Right renal cortex interstitium (tissue), 3 donors: Measurements from ENCODE around the gene NDFIP1. TPM values are rescaled to one million over a fixed set of nuclear protein-coding genes. Genes with fewer than 3 reads are reported as not detected.

Experiments
- DNase-seq, 3 donors: peaks; one replicate each; pipeline ENCODE4 v3.0.0-alpha.2; 2013; ENCODE audit warnings: low read depth in 3 of 3, low spot score in 2 of 3
- polyA plus RNA-seq, 3 donors: library from polyadenylated mRNA; unstranded; fragments of 120-200 nt; gene quantifications; one replicate each; pipeline ENCODE4 v1.2.1, GENCODE V29; 2013; ENCODE audit not compliant: insufficient read length in 3 of 3

NDFIP1 gene
- polyA plus RNA-seq, 3 donors: 135 to 146 (median 142) TPM

DNA sequence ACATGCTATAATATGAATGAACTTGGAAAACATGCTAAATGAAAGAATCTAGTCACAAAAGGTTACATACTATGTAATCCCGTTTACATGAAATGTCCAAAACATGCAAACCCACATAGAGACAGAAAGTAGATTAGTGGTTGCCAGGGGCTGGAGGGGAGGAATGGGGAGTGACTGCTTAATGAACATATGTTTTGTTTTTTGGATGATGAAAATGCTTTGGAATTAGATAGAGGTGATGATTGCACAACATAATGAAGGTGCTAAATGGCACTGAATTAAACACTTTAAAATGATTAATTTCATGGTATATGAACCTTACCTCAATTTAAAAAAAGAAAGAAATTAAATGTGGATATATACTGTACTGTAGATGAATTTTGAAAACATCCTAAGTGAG, 17.6 kb upstream of the NDFIP1 start:
- no peak for DNase-seq

DNA sequence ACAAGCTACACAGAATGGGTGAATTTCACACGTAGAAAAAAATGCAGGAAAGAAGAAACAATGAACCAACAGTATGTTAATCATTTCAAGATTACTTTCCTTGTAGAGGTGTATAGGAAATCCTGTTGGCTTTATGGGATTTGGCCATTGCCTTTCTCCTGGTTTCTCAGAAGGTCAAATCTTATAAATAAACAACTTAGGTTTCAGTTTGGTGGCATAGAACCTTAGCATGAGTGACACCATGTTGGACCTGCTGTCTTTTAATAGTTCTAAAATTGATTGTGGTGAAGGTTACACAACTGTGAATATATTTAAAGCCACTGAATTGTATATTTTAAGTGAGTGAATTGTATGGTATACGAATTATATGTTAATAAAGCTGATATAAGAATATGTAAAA, 16.7 kb upstream of the NDFIP1 start:
- DNase-seq: no peak

DNA sequence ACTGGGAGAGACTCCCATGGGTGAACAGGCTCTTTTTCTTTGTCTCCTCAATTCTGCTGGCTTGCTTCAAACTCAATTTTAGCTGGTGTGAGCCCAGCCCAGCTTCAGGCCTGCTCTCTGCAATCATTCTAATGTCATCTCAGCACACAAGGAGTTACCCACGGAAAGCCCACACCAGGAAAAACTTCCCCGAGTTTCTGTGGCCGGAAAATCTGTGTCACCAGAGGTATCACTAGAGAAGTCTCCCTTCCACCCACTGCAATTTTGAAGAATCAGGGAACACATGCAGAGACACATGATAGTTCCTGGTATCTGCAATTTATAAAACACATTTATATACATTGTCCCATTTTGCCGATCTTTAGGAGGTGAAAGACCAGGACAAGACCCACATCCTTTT, 13.5 kb upstream of the NDFIP1 start:
- DNase-seq: no peak

DNA sequence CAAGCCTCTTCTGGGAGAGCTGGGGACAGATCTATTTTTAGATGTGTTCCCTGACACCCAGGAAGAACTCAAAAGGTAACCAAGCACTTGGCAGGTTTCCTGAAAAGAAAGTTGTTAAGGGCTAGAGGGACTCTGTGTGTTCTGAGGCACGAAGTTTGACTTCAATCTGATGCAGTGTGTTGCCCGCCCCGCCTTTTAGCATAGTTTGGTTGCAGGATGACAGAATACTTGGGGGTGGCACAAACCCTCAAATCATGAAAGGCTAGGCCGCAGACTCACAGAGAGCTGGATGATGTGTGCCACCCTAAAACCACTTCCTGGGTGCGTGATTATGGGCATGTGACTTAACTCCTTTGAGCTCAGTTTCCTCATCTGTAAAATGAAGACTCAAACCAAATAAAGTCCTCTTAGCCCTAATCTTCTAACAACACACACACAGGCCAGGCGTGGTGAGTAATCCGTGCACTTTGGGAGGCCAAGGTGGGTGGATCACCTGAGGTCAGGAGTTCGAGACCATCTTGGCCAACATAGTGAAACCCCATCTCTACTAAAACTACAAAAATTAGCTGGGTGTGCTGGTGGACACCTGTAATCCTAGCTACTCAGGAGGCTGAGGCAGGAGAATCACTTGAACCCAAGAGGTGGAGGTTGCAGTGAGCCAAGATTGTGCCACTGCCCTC, 12.8 kb upstream of the NDFIP1 start:
- DNase-seq: no peak

DNA sequence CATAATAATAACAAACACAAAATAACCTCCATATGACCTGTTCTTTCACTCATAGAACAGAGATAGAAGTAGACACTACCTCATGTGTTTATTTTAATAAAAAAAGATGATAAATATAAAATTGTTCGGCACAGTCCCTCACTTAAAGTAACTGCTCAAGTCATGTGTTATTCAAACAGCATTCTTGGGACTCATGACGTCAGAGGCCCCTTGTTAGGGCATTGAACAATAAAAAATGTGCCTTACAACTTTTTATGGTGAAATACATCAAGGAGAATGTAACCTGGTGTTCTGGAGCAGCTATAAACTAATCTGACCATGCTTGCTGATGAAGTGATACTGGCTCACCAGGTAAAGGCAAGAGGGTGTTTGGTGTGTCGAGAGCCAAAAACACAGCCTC, 12.2 kb upstream of the NDFIP1 start:
- no peak for DNase-seq

DNA sequence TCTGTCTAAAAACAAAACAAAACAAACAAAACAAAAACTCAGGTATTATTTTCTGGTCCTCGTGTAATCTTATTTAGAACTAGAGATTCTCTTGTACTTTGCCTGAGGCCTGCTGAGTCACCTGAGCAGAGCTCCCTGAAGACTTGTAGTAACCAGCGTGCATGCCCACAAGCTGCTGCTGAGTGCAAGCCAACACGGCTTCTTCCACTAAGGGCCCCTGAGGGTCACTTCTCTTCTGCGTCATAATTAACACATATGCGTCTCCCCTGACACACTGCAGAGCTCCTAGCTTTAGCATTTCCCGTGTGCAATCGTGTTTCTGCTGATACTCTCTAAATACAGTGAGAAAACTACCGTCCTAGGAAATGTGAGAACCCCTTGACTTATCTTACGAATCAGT, 10.9 kb upstream of the NDFIP1 start:
- DNase-seq: no peak

DNA sequence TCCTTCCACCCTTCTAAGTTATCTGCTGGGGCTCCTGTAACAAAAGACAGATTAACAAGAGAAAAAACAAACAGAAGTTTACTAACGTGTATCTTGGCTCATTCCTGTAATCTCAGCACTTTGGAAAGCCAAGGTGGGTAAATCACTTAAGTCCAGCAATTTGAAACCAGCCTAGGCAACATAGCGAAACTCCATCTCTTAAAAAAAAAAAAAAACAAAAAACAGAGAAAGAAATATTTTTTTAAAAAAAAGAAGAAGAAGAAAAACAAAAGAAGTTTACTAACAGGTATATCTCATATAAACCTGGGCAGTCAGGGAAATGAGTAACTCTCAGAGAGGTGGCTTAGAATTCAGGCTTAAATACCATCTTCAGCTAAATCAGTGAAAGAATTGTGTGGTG, 10.3 kb upstream of the NDFIP1 start:
- DNase-seq: no peak

DNA sequence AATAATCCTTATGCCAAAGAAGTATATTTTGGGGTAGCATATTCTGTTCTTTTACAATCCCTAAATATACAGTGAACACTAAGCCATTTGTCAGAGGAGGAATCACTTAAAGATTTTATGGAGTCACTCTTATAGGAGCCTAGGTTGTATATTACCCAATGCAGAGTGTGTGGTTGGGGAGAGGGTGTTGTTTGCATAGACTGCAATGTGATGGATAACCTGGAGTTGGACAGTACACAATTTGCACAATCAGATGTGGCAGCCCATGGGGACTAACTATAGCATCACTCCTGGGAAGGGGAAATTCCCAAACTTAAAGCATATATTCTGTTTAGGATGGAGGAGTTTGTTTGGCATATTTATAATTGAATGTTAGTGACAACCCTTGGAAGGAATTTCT, 9.6 kb upstream of the NDFIP1 start:
- DNase-seq: no peak

DNA sequence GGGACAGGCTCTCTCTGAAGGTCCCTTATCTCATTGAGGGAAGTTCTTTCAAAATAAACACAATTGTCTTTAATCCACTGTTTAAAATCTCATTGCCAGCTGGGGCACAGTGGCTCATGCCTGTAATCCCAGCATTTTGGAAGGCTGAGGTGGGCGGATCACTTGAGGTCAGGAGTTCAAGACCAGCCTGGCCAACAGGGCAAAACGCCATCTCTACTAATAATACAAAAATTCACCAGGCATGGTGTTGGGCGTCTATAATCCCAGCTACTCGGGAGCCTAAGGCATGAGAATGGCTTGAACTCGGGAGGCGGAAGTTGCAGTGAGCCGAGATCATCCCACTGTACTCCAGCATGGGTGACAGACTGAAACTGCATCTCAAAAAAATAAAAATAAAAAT, 8.3 kb upstream of the NDFIP1 start:
- no peak for DNase-seq

DNA sequence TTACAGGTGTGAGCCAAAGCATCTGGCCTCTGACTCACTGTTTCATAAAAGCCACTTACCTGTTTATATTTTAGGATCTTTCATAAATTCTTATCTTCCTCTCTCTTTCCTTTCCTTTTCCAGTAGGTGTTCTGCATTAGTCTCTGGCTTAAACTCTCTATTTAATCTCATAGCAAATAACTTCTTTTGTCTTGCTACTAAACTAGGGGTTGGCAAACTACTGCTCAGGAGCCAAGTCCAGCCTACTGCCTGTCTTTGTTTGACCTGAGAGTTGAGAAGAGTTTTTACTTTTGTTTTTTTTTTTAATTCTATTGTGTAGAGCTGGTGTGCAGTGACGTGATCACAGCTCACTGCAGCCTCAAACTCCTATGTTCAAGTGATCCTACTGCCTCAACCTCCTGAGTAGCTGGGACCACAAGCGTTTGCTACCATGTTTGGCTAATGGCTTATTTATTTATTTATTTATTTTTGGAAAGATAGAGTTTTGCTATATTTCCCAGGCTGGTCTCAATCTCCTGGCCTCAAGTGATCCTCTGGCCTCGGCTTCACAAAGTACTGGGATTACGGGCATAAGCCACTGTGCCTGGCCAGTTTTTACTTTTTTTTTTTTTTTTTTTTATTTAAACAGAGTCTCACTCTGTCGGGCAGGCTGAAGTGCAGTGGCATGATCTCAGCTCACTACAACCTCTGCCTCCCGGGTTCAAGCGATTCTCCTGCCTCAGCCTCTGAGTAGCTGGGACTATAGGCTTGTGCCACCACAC, 5.4 kb upstream of the NDFIP1 start:
- no peak for DNase-seq

DNA sequence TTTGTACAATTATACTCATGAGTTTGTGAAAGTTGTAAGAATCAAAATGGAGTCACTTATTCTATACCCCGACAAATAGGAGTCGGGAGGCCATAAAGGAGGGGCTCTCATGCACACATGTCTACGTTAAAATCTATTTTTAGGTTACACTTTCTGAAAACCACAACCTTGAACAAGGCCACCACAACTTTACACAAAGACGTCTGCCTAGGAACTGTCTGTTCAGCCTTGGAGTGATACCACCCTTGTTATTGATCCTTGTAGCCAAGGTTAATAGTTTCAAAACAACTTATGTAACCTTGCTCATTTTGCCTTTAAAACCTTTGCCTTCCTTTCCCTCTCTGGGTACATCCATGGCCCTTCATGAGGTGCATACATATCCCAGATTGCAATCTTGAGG, 4.1 kb upstream of the NDFIP1 start:
- DNase-seq: no peak

DNA sequence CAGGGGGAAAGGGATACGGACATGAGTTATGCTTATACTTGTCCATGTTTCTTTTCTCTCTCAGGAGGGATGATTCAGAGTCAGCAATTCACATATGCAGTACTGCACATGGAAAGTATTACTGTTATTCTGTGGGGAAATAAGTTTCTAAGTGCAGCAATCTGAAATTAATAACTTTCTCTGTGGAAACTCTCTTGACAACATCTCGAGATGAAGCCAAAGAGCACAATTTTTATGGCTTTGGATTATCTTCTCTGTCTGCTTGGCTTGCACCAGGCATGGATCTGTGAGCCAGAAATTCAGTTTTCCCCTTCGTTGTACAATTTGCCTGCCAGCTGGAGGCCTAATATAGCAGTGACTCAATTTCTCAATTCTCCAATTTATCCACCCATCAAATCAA, 2.5 kb upstream of the NDFIP1 start:
- no peak for DNase-seq

DNA sequence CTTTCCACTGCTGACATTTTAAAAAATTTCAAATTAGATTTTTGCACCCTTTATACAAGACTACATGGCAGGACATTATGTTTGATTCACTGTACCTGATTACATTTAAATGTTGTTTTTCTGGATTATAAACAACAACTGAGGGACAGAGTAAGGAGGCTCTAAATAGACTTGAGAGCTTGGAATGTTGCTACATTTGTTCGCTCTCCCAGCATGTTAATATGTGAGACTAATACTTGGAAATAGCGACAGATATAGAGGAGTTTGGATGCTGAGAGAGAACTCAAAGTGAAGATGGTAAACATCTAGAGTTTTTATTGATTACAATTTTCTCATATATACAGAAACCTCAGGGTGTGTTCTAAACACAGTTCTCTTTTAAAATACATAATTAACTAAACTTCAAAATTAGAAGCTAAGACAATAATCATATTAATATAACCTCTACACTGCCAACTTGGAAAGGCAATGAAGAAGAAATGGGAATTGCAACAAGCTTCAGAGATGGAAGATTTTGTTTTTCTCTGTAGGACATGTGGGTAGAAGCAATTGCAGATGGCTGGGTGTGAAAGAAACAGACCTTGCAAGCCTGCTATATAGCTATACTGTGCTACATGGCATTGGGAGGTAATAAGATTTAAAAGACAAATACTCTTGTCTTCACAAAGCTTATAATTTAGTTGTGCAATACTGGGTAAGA, 1.4 kb upstream of the NDFIP1 start:
- no peak for DNase-seq

DNA sequence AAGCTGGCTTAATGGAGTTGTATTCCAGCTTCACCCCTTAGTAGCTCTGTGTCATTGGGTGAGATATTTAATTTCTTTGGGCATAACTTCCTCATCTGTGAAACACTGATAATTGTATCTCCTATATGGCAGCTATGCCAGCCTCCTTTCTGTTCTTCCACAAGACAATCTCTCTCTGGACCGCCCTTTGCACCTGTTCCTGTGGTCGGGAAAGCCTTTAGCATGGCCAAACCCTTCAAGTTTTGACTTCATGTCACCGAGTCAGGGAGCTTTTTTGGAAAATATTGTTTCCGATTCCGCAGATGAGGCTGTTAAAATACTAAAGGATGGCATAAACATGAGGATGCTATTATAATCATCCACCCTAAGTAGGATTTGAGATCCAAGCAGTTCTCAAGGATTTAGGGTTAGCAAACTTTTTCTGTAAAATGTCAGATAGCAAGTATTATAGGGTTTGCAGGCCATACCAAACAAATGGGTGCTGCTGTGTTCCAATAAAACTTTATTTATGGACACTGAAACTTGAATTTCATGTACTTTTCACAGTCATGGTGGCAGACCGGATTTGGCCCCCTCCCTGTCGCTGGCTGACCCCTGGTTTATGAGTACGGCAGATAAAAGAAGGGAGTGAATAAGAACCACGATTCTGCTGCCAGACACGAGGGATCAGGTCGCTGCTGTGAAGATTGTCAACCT, 695 bp upstream of the NDFIP1 start:
- no peak for DNase-seq

DNA sequence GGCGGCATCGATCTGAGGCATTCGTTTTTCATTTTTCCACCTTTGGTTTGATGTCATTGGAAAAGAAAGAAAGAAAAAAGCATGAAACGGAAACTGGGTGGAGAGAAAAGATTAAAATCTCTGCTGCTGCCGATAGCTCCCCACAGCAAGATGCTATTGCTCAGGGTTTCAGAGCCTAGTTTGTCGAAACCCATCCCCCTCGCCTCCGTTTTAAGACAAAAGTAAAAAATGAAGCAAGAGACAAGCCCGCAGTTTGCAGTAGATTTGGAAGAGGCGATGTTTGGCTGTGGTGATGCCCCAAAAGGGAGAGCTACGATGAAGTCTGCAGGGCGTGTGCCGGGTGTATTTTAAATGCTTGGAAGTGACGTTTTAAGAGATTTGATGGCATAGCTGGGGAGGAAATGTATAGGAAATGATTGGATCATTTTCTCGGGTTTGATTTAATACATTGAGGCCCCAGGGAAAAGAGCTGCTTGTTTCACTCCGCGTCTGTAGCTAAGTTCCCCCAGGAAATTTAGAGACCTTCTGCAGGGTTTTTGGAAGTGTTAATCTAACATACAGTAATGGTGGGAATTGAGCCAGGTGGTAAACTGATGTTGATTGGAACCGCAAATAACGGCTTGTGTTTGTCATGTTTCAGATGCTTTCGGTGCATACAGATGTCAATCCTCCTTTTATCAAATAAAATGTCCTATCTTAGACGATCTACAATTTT, 909 bp downstream of the NDFIP1 start:
- peak in 1 of 3 donors; percentile 43 for DNase-seq

DNA sequence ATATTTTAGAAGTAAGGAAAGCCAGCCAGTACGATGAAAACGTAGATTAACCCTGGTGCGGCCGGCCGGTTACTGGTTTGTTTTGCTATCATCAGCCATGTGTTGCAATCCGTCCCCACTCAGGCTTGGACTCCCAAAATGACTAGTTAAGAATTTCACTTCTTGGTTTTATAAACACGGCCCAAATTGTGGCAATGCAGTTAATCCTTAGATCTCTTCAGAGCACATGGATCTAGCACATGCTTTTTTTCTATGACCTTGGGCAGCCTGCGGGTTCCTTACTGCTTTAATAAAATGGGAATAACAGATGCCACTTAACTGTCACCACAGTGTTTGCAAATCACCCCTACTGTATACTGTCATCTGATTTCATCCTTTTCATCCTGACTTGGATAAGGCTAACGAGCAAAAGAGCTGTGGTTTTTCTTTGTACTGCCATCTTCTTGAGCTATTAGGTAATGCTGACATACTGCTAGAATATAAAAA, 1.5 kb downstream of the NDFIP1 start:
- no peak for DNase-seq

DNA sequence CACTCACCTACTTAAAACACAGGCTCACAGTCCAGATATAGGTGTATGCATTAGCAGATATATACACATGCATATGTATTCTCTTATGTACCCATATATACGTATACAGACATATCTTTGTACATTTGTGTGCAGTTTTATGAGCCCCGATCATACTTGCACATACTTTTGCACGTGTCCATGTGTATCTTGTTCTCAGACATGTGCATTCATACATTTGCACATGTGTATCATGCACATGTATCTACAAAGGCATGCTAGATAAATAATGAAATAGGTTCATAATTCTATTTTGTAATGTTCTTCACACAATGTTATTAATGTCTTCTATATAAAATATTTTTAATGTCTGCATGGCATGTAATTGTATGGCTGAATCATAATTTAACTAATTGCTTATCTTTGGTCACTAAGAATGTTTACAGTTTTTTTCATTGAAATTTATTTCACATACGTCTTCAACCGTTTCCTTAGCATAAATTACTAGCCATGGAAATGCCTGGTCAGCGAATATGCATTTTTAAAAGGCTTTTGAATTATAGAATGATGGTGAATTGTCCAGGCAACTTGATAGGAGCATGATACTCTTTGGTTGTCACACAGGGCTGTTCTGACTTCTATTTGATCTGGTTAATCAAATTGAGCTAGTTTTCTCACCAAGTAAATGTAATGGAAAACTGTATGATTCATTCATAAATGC, 2.6 kb downstream of the NDFIP1 start:
- no peak for DNase-seq

DNA sequence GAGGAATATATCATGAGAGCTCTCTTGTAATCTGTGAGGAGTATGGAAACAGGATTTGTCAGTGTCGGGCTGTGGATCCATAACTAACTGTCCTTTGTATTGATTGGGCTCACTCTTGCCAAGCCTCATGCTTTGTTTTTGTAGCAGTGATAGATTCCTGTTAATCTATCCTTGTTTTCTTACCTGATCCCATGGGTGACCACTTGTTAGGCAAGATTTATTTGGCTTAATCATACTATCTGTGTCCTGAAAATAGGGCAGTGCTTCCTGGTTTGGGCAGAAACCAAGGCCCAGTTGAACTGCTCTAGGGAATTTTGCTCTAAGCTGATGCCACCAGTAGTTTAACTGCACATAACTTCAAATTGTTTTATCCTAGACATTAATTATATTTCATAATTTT, 6.1 kb downstream of the NDFIP1 start:
- no peak for DNase-seq

DNA sequence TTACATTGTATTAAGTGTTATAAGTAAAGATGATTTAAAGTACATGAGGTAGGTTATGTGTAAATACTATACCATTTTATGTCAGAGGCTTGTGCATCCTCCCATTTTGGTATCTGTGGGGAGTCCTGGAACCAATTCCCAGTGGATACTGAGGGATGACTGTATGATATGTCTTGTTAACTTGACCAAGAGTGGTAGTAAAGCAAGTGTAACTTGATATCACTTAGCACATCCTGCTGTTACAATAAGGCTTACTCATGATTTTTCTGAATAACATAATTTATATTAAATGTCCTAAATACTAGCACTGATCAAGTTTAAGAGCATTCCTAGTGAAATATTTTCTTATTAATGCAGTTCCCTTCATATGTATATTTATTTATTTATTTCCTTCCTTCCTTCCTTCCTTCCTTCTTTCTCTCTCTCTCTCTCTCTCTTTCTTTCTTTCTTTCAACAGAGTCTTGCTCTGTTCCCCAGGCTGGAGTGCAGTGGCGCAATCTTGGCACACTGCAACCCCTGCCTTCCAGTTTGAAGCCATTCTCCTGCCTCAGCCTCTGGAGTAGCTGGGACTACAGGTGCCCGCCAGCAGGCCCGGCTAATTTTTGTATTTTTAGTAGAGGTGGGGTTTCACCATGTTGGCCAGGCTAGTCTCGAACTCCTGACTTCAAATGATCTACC, 7.5 kb downstream of the NDFIP1 start:
- no peak for DNase-seq
